Pancreas (tissue), 10 donors: ENCODE data around the gene DSCAML1. TPM values are rescaled to one million over a fixed set of nuclear protein-coding genes. Genes with fewer than 3 reads are reported as not detected.
A peak's percentile ranks its signal among the peaks of the same experiment; 100 is the strongest.

ENCODE experiments used
- ATAC-seq, 4 donors: fragments of 200-7000 bp; cut with Tn5 transposase; one replicate each; pipeline versions ENCODE4 v1.8.0 to v1.9.1; 2020; ENCODE audit warnings: mild to moderate bottlenecking in 4 of 4, moderate library complexity in 4 of 4
- DNase-seq, 6 donors: peaks; one replicate each; pipeline ENCODE4 v3.0.0-alpha.2; 2020
- FAIRE-seq: peaks from 2 replicates; lab custom pipeline; 2012; peaks lifted over from hg19 to GRCh38; lab: Jason Lieb, UNC
- H3K27ac ChIP-seq, 4 donors: fragments of 200-600 bp; sonication (generic); 1 replicate in 3 of 4; 2 replicates in 1 of 4; pipeline versions ENCODE4 v1.5.0 to v1.8.0; 2020
- H3K27me3 ChIP-seq, 4 donors: fragments of 200-600 bp; one replicate each; pipeline ENCODE4 v1.8.0; 2021
- H3K36me3 ChIP-seq, 3 donors: fragments of 200-600 bp; sonication (generic) in 1 of 3; one replicate each; pipeline versions ENCODE4 v1.5.0 to v1.8.0; 2020 to 2021
- H3K4me1 ChIP-seq, 3 donors: fragments of 200-600 bp; one replicate each; pipeline ENCODE4 v1.8.0; 2021
- H3K4me3 ChIP-seq, 4 donors: fragments of 200-600 bp; sonication (generic) in 2 of 4; one replicate each; pipeline versions ENCODE4 v1.5.0 to v1.8.0; 2020 to 2021
- H3K9me3 ChIP-seq, 4 donors: fragments of 200-600 bp; one replicate each; pipeline ENCODE4 v1.8.0; 2021
- CTCF ChIP-seq, 4 donors: fragments of 200-600 bp; sonication (generic) in 3 of 4; IDR thresholded peaks; one replicate each; pipeline versions ENCODE4 v1.5.0 to v1.8.0; 2021; ENCODE audit warnings: antibody characterized with exemption in 4 of 4
- WGBS, 2 donors: extraction: QIAGEN DNeasy Blood & Tissue Kit; methylation state at CpG; one replicate each; pipeline ENCODE4 v1.1.7; 2013; 5-methylcytosine and 5-hydroxymethylcytosine counted together
- intact Hi-C, 3 donors: fragments of 100-400 bp; cut with DNase I; formaldehyde crosslinking; loops; one replicate each; pipeline versions ENCODE4 v1.11.1 to v1.14.2; 2022
- polyA plus RNA-seq, 2 donors: library from polyadenylated mRNA; stranded (reverse); fragments of 200-250 nt; gene quantifications; one replicate each; pipeline ENCODE4 v1.2.3, GENCODE V29; 2013
- total RNA-seq, 6 donors: library from RNA; stranded (reverse); fragmentation: NEBNext Ultra II Directional in 4 of 6; extraction: Animal tissue kit (Norgen Biotek cat#: 25700) in 4 of 6; gene quantifications; one replicate each; pipeline versions ENCODE4 v1.2.1 to v1.2.4, GENCODE V29; 2021 to 2023
- donor health status: healthy with polysubstance abuse.
- donor health status: DM: no; HTN: no; CAD: no; lungs with moderate emphysema.
- donor health status: DM: no; HTN: no; CAD: no.
- donor health status: control.
- donor health status: control.
- donor health status: Bipolar disorder and iron deficiency.
- donor health status: DM: yes; HTN: yes; CAD: no.
- donor health status: DM: no; HTN: no; CAD: no.
- donor health status: DM: no; HTN: no; CAD: no.
- donor health status: DM: yes; HTN: yes; CAD: no.

The DSCAML1 gene
- total and polyA plus RNA-seq, 8 donors: 0.69 to 2.7 (median 1.8) TPM

- Histone ChIP-seq H3K27ac (peak overlapping the region in 3 of 4 donors; percentile 25 to 59 (median 46)), H3K36me3 (no peaks in the 10 kb centered on the region)
- ATAC-seq: peak; percentile 75 to 84 (median 82)
Observed at GRCh38 chr11:117717485-117718314, 79.3 kb downstream of the DSCAML1 start.

GRCh38 chr11:117716521-117717440 is 80.2 kb downstream of the DSCAML1 start:
- ATAC-seq (peak in 2 of 4 donors; percentile 30 to 53), DNase-seq (no peak), FAIRE-seq (no peak)
- Histone ChIP-seq H3K4me3 (no peak overlapping the region), H3K4me1 (no peaks in the 10 kb centered on the region), H3K36me3 (no peaks in the 10 kb centered on the region), H3K27me3 (no peaks in the 10 kb centered on the region), H3K27ac (peak overlapping the region in 2 of 4 donors; percentile 42 to 46), H3K9me3 (no peaks in the 10 kb centered on the region)
- no peak for TF ChIP-seq CTCF (IDR thresholded peaks at IDR 0.05)
- WGBS, 2 donors: 73 to 80% methylated on average over 20 of the region's 20 CpGs
- intact Hi-C loops: no loop called here

More at GRCh38 chr11:117717485-117718314, 79.3 kb downstream of the DSCAML1 start:
- H3K4me1 ChIP-seq: no peaks in the 10 kb centered on the region
- no peak overlapping the region for H3K4me3 ChIP-seq
- intact Hi-C loops: no loop called here
- WGBS, 2 donors: 42 to 47% methylated on average over 25 of the region's 25 CpGs
- DNase-seq: peak in 5 of 6 donors; percentile 34 to 66 (median 56)
- no peak for FAIRE-seq
- no peak for TF ChIP-seq CTCF (IDR thresholded peaks at IDR 0.05)
- H3K9me3 ChIP-seq: no peaks in the 10 kb centered on the region
- no peaks in the 10 kb centered on the region for H3K27me3 ChIP-seq

- H3K27me3 ChIP-seq: no peaks in the 10 kb centered on the region
- DNase-seq (no peak), ATAC-seq (peak in 3 of 4 donors; percentile 19 to 41 (median 25)), FAIRE-seq (no peak)
- peak overlapping the region in 2 of 4 donors; percentile 23 to 42 for H3K27ac ChIP-seq
- intact Hi-C loops: no loop called here
- H3K36me3 ChIP-seq: no peaks in the 10 kb centered on the region
- H3K4me3 ChIP-seq: no peak overlapping the region
- no peak for TF ChIP-seq CTCF (IDR thresholded peaks at IDR 0.05)
- no peaks in the 10 kb centered on the region for H3K4me1 ChIP-seq
- WGBS, 2 donors: 29 to 32% methylated on average over 8 of the region's 8 CpGs
- H3K9me3 ChIP-seq: no peaks in the 10 kb centered on the region
Observed at GRCh38 chr11:117715801-117716200, 81.2 kb downstream of the DSCAML1 start.

GRCh38 chr11:117713538-117713991 is 83.5 kb downstream of the DSCAML1 start:
- no peak for FAIRE-seq
- 69 to 74% methylated on average over 6 of the region's 6 CpGs for WGBS, 2 donors

More at GRCh38 chr11:117713538-117713991, 83.5 kb downstream of the DSCAML1 start:
- intact Hi-C loops: no loop called here
- Histone ChIP-seq H3K27ac (no peak overlapping the region), H3K36me3 (no peaks in the 10 kb centered on the region), H3K4me3 (no peak overlapping the region), H3K9me3 (no peaks in the 10 kb centered on the region), H3K4me1 (no peaks in the 10 kb centered on the region), H3K27me3 (no peaks in the 10 kb centered on the region)
- DNase-seq (no peak), ATAC-seq (no peak)
- no peak for TF ChIP-seq CTCF (IDR thresholded peaks at IDR 0.05)
